A549 (cell line): ENCODE results near the gene GSE1.

ENCODE experiments used
- CHD4 ChIP-seq: fragments of 200-600 bp; sonication (generic); IDR thresholded peaks from 2 replicates; pipeline ENCODE4 v1.6.1; 2016; ENCODE audit warnings: antibody characterized with exemption, mild to moderate bottlenecking, borderline replicate concordance
- EHMT2 ChIP-seq: fragments of 200-600 bp; sonication (generic); IDR thresholded peaks from 2 replicates; pipeline ENCODE4 v1.6.1; 2016; ENCODE audit warnings: antibody characterized with exemption, low read depth, mild to moderate bottlenecking, moderate library complexity
- ELK1 ChIP-seq: fragments of 150-350 bp; IDR thresholded peaks from 2 replicates; pipeline ENCODE4 v1.6.1; 2014; ENCODE audit warnings: low read depth, mild to moderate bottlenecking, low read length
- EP300 ChIP-seq, 2 experiments: fragments of >200 bp; sonication (Bioruptor Twin); formaldehyde crosslinking; IDR thresholded peaks; 2 replicates in 1 of 2; 3 replicates in 1 of 2; pipeline ENCODE4 v1.6.1; 2016 to 2017
- MAX ChIP-seq: IDR thresholded peaks from 2 replicates; pipeline ENCODE4 v1.6.1; 2012
- MAZ ChIP-seq: fragments of 150-350 bp; IDR thresholded peaks from 2 replicates; pipeline ENCODE4 v1.6.1; 2014; ENCODE audit warnings: antibody characterized with exemption, low read depth, low read length, borderline replicate concordance
- MYC ChIP-seq: IDR thresholded peaks from 2 replicates; pipeline ENCODE4 v1.6.1; 2012; ENCODE audit warnings: mild to moderate bottlenecking, inconsistent platforms, low read length, improper control_type of control experiment, borderline replicate concordance
- POLR2A ChIP-seq: IDR thresholded peaks from 2 replicates; pipeline ENCODE4 v1.6.1; 2012; ENCODE audit warnings: mild to moderate bottlenecking, low read length
- RAD21 ChIP-seq, 2 experiments: fragments of >200 bp in 1 of 2; sonication (Bioruptor Twin) in 1 of 2; formaldehyde crosslinking in 1 of 2; IDR thresholded peaks in 1 of 2; conservative IDR thresholded peaks in 1 of 2; 2 replicates in 1 of 2; 3 replicates in 1 of 2; pipeline ENCODE4 v1.6.1; 2012 to 2018; ENCODE audit warnings: inconsistent platforms in 1 of 2
- TP53 ChIP-seq: fragments of 250-450 bp; sonication (Bioruptor Pico); IDR thresholded peaks from 2 replicates; pipeline ENCODE4 v1.5.0; 2021; ENCODE audit warnings: mild to moderate bottlenecking, moderate library complexity
- TF ChIP-seq, protein P1 (sequence below): fragments of >200 bp; sonication (Bioruptor Twin); formaldehyde crosslinking; IDR thresholded peaks from 3 replicates; pipeline ENCODE4 v1.5.1; 2016
- TF ChIP-seq, protein P2 (sequence below): fragments of 450-650 bp; IDR thresholded peaks from 2 replicates; pipeline ENCODE4 v1.6.1; 2014; ENCODE audit warnings: antibody characterized with exemption
- TF ChIP-seq, protein P3 (sequence below): IDR thresholded peaks from 2 replicates; pipeline ENCODE4 v1.6.1; 2012; ENCODE audit warnings: low read depth, borderline replicate concordance
- TF ChIP-seq, protein P4 (sequence below): fragments of 200-600 bp; sonication (generic); IDR thresholded peaks from 2 replicates; pipeline ENCODE4 v1.6.1; 2016; ENCODE audit warnings: antibody characterized with exemption, mild to moderate bottlenecking, moderate library complexity

GRCh38 chr16:85601730-85602401 lies 11.3 kb upstream of the GSE1 start:
- TF ChIP-seq, protein P1, sequence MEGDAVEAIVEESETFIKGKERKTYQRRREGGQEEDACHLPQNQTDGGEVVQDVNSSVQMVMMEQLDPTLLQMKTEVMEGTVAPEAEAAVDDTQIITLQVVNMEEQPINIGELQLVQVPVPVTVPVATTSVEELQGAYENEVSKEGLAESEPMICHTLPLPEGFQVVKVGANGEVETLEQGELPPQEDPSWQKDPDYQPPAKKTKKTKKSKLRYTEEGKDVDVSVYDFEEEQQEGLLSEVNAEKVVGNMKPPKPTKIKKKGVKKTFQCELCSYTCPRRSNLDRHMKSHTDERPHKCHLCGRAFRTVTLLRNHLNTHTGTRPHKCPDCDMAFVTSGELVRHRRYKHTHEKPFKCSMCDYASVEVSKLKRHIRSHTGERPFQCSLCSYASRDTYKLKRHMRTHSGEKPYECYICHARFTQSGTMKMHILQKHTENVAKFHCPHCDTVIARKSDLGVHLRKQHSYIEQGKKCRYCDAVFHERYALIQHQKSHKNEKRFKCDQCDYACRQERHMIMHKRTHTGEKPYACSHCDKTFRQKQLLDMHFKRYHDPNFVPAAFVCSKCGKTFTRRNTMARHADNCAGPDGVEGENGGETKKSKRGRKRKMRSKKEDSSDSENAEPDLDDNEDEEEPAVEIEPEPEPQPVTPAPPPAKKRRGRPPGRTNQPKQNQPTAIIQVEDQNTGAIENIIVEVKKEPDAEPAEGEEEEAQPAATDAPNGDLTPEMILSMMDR = no peak
- TF ChIP-seq, protein P2, sequence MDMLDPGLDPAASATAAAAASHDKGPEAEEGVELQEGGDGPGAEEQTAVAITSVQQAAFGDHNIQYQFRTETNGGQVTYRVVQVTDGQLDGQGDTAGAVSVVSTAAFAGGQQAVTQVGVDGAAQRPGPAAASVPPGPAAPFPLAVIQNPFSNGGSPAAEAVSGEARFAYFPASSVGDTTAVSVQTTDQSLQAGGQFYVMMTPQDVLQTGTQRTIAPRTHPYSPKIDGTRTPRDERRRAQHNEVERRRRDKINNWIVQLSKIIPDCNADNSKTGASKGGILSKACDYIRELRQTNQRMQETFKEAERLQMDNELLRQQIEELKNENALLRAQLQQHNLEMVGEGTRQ = no peak
- TF ChIP-seq CHD4 (no peak), MAX (no peak), RAD21 (conservative IDR thresholded peaks at IDR 0.05 in 1 of 2, IDR thresholded peaks at IDR 0.05 in 1 of 2) (no peak), ELK1 (no peak), EP300 (IDR thresholded peaks at IDR 0.05) (no peak), POLR2A (no peak), EHMT2 (no peak), MAZ (no peak), MYC (no peak), TP53 (no peak)
- TF ChIP-seq, protein P3, sequence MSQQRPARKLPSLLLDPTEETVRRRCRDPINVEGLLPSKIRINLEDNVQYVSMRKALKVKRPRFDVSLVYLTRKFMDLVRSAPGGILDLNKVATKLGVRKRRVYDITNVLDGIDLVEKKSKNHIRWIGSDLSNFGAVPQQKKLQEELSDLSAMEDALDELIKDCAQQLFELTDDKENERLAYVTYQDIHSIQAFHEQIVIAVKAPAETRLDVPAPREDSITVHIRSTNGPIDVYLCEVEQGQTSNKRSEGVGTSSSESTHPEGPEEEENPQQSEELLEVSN = no peak
- TF ChIP-seq, protein P4, sequence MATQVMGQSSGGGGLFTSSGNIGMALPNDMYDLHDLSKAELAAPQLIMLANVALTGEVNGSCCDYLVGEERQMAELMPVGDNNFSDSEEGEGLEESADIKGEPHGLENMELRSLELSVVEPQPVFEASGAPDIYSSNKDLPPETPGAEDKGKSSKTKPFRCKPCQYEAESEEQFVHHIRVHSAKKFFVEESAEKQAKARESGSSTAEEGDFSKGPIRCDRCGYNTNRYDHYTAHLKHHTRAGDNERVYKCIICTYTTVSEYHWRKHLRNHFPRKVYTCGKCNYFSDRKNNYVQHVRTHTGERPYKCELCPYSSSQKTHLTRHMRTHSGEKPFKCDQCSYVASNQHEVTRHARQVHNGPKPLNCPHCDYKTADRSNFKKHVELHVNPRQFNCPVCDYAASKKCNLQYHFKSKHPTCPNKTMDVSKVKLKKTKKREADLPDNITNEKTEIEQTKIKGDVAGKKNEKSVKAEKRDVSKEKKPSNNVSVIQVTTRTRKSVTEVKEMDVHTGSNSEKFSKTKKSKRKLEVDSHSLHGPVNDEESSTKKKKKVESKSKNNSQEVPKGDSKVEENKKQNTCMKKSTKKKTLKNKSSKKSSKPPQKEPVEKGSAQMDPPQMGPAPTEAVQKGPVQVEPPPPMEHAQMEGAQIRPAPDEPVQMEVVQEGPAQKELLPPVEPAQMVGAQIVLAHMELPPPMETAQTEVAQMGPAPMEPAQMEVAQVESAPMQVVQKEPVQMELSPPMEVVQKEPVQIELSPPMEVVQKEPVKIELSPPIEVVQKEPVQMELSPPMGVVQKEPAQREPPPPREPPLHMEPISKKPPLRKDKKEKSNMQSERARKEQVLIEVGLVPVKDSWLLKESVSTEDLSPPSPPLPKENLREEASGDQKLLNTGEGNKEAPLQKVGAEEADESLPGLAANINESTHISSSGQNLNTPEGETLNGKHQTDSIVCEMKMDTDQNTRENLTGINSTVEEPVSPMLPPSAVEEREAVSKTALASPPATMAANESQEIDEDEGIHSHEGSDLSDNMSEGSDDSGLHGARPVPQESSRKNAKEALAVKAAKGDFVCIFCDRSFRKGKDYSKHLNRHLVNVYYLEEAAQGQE = no peak
